Measurements from ENCODE around the gene PLPPR1.

- TF ChIP-seq POLR2A (IDR thresholded peaks at IDR 0.05; ENCODE audit: low read depth, low read length), result no peak
- TF ChIP-seq TAF1 (IDR thresholded peaks at IDR 0.05; ENCODE audit: borderline replicate concordance, low read depth, low read length), result no peak
- no peak for TF ChIP-seq POLR2AphosphoS5 (IDR thresholded peaks at IDR 0.05; ENCODE audit: low read depth, low read length)
These were observed 295.8 kb downstream of the PLPPR1 start for GRCh38 chr9:101324245-101324804.
